ENCODE results near the gene HIPK4.

HIPK4 gene

DNA sequence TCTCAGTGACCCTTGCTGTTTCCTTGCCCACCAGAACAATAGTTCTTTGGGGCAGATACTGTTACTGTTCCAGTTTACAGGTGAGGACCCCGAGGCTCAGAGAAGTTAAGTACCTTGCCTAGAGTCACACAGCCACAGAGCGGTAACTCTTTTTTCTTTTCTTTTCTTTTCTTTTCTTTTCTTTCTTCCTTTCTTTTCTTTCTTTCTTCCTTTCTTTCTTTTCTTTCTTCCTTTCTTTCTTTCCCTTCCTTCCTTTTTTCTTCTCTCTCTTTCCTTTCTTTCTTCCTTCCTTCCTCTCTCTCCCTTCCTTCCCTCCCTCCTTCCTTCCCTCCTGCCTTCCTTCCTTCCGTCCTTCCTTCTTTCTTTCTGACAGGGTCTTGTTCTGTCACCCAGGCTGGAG, 28.1 kb upstream of the HIPK4 start:
- TF ChIP-seq, protein P1, sequence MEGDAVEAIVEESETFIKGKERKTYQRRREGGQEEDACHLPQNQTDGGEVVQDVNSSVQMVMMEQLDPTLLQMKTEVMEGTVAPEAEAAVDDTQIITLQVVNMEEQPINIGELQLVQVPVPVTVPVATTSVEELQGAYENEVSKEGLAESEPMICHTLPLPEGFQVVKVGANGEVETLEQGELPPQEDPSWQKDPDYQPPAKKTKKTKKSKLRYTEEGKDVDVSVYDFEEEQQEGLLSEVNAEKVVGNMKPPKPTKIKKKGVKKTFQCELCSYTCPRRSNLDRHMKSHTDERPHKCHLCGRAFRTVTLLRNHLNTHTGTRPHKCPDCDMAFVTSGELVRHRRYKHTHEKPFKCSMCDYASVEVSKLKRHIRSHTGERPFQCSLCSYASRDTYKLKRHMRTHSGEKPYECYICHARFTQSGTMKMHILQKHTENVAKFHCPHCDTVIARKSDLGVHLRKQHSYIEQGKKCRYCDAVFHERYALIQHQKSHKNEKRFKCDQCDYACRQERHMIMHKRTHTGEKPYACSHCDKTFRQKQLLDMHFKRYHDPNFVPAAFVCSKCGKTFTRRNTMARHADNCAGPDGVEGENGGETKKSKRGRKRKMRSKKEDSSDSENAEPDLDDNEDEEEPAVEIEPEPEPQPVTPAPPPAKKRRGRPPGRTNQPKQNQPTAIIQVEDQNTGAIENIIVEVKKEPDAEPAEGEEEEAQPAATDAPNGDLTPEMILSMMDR (IDR thresholded peaks at IDR 0.05) = no peak

GRCh38 chr19:40417643-40417981, 27.6 kb upstream of the HIPK4 start:
- TF ChIP-seq, protein P1 (IDR thresholded peaks at IDR 0.05) = no peak

DNA sequence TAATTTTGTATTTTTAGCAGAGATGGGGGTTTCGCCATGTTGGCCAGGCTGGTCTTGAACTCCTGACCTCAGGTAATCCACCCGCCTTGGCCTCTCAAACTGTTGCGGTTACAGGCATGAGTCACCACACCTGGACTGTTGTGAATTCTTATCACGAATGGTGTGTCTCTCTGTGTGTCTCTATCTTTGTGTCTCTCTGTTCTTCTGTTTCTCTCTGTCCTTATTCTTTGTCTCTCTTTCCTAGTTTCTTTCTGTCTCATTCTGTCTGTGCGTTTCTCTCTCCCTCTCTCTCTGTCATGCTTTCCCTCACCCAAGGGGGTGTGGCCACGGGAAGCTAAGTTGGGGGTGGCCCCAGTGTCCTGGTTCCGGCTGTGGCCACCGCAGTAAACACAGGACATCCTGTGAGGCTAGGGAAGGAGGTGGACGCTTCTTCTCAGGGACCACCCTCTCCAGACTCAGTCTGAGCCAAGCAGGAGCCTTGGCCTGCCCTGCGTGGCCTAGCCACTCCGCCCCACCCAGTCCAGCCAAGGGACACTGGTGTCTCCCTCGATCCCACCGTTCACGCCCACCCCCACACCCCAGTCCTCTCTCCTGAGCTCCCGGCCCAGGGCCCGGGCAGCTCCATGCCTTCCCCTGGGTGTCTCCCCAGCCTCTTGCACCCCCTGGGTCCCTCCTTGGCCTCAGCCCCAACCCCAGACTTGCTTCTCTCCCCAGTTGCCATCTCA, 27.1 kb upstream of the HIPK4 start:
- TF ChIP-seq, protein P1 (IDR thresholded peaks at IDR 0.05) = no peak

- TF ChIP-seq, protein P1 (IDR thresholded peaks at IDR 0.05) = no peak
Measured at GRCh38 chr19:40415768-40416167, 25.8 kb upstream of the HIPK4 start.

DNA sequence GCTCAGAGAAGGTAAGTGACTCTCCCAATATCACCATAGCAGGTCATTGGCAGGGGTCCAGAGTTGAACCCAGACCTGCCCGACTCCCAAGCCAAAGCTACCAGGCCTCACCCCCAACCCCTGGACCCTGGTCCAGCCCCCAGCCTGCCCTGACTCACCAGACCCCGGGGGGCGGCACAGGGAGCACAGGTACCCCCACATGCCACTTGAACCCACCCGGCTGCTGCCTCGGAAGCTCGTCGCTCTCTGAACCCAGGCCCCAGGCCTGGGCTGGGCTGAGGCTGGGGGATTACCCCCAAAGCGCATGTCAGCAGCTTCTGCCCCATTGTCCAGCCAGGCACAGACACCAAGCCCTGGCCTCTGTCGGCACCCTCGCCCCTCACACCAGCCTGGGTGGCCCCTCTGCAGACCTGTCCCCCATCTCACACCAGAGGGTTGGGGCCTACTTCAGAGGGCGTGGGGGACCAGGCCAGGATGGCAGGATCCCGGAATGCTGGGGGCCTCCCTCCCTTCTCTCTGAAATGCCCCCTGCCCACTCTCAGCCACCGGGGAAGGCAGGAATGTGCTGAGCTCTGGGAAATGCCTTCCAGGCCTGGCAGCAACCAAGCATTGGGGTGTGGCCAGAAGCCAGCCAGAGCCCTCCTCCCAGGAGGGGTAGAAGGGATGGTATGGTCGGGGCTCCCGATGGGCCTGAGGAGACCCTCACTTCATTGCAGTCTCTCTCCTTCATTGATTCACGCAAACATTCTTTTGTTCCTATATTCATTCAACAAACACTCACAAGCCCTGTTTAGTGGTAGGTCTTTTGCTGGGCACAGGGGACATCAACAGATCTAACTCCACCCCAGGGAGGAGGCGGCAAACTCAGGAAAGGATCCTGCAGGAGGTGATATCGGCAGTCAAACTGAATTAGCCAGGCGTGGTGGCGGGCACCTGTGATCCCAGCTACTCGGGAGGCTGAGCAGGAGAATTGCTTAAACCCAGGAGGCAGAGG, 24.9 kb upstream of the HIPK4 start:
- TF ChIP-seq, protein P1 (IDR thresholded peaks at IDR 0.05) = no peak

DNA sequence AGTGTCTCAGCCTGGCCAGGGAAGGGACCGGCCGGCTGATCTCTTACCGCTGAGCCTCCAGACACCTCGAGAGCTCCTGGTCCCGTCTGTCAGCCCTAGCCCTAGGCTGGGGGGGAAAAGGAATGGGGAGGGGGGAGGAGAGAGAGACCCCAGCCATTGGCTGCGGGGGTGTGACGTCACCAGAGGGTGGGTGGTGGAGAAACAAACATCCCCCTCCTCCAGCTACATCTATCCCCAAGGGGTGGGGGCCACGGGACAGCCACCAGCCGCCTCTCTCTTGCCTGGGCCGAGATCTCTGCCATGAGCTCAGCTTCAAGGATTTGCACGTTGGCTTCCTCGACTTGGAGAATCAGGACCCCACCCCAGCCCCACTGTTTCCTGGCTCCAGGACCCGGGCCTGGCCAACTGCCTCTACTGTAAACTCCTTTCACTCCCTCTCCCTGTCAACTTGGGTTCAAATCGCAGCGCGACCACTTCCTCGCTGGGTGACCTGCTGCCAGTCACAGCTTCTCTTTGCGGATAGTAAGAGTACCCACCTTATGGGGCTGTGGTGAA, 23.4 kb upstream of the HIPK4 start, which contains the start of gene PRX:
PRX (minus strand) TSS at position 88 of the 555 bp plus-strand sequence. CDS start 5,446 bp downstream, outside the sequence.
- TF ChIP-seq, protein P1 (IDR thresholded peaks at IDR 0.05) = no peak

DNA sequence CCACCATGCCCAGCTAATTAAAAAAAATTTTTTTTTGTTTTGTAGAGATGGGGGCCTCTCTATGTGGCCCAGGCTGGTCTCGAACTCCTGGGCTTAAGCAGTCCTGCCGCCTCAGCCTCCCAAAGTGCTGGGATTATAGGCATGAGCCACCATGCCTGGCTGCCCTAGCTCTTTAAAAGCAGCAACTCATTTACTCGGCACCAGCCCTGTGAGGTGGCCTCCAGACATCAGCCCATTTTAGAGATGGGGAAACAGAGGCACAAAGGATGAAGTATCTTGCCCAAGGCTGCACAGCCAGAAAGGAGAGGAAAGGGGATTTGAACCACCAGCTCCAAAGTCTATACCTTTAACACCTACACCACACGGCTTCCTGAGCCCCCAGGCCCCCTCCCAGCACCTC, 22.9 kb upstream of the HIPK4 start:
- TF ChIP-seq, protein P1 (IDR thresholded peaks at IDR 0.05) = no peak
